Kidney epithelial cell (primary cell): ENCODE data around the gene KLHL40. TPM values are rescaled to one million over a fixed set of nuclear protein-coding genes. Genes with fewer than 3 reads are reported as not detected.

Source experiments
- DNase-seq: peaks from one replicate; pipeline ENCODE4 v3.0.0-alpha.2; 2010; ENCODE audit warnings: low read depth
- H3K27me3 ChIP-seq: 2 replicates; pipeline ENCODE4 v1.6.0; 2011; ENCODE audit warnings: low read length; ENCODE audit not compliant: control insufficient read depth, insufficient read depth
- H3K36me3 ChIP-seq: 2 replicates; pipeline ENCODE4 v1.5.1; 2011; ENCODE audit warnings: low read length; ENCODE audit not compliant: control insufficient read depth, insufficient read depth
- H3K4me3 ChIP-seq: 2 replicates; pipeline ENCODE4 v1.5.1; 2011; ENCODE audit warnings: low read depth, mild to moderate bottlenecking, control low read depth, low read length
- total RNA-seq: library from RNA; depleted of rRNA; stranded (reverse); fragments of >200 nt; gene quantifications from 2 replicates; pipeline ENCODE4 v1.2.3, GENCODE V29; 2015
- TF ChIP-seq, protein P1 (sequence below): IDR thresholded peaks from 2 replicates; pipeline ENCODE4 v1.5.1; 2011; ENCODE audit warnings: mild to moderate bottlenecking, moderate library complexity, low read length, control low read depth, inconsistent platforms; ENCODE audit not compliant: insufficient read depth, poor library complexity, severe bottlenecking

KLHL40 gene
- total RNA-seq, 1 donor from 2014 or later: not detected

DNA sequence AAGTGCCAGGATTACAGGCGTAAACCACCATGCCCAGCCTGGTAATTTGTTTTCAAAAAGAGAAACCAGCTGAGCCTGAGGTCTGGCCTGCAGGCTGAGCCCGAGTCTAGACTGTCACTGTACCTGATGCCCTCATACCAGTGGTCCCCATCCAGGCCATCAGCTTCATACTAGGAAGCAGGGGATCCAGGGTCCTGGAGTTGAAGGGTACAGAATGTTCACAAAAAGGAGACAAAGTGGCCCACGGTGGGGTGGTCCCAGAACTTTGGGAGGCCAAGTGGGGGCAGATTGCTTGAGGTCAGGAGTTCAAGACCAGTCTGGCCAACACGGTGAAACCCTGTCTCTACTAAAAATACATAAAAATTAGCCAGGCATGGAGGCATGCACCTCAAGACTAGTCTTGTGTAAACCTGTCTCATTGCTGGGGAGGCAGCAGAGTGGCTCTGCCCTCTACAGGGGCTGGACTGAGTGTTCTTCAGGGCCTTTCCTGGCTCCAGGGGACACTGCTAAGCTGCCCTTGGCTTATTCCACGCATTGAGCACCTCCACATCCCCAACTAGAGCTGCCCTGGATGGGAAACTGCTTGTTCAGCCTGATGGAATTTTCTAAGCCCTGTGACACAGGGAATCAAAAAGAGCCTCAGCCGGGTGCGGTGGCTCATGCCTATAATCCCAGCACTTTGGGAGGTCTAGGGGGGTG lies 25.1 kb downstream of the KLHL40 start:
- DNase-seq: no peak
- Histone ChIP-seq H3K27me3 (peaks cover 6% of the 10 kb centered on the region), H3K36me3 (no peaks in the 10 kb centered on the region), H3K4me3 (no peak overlapping the region)
- TF ChIP-seq, protein P1, sequence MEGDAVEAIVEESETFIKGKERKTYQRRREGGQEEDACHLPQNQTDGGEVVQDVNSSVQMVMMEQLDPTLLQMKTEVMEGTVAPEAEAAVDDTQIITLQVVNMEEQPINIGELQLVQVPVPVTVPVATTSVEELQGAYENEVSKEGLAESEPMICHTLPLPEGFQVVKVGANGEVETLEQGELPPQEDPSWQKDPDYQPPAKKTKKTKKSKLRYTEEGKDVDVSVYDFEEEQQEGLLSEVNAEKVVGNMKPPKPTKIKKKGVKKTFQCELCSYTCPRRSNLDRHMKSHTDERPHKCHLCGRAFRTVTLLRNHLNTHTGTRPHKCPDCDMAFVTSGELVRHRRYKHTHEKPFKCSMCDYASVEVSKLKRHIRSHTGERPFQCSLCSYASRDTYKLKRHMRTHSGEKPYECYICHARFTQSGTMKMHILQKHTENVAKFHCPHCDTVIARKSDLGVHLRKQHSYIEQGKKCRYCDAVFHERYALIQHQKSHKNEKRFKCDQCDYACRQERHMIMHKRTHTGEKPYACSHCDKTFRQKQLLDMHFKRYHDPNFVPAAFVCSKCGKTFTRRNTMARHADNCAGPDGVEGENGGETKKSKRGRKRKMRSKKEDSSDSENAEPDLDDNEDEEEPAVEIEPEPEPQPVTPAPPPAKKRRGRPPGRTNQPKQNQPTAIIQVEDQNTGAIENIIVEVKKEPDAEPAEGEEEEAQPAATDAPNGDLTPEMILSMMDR: no peak

- Histone ChIP-seq H3K27me3 (peaks cover 6% of the 10 kb centered on the region), H3K36me3 (no peaks in the 10 kb centered on the region), H3K4me3 (no peak overlapping the region)
- TF ChIP-seq, protein P1: no peak
- DNase-seq: no peak
These were observed 26.4 kb downstream of the KLHL40 start for GRCh38 chr3:42711491-42712343.

DNA sequence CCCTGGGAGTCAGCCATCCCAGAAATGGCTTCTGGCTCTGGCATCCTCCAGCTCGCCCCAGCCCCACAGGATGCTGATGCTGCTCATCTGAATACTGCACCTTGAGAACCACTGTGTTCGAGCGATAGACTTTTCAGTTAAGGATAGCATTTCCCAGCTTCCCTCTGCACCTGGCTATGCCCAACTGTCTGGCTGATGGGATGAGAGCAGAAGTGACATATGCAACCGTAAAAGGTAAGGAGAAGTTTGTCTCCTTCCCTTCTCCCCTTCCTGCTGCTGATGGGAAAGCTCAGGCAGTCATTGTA lies 27.0 kb downstream of the KLHL40 start:
- TF ChIP-seq, protein P1: no peak

DNA sequence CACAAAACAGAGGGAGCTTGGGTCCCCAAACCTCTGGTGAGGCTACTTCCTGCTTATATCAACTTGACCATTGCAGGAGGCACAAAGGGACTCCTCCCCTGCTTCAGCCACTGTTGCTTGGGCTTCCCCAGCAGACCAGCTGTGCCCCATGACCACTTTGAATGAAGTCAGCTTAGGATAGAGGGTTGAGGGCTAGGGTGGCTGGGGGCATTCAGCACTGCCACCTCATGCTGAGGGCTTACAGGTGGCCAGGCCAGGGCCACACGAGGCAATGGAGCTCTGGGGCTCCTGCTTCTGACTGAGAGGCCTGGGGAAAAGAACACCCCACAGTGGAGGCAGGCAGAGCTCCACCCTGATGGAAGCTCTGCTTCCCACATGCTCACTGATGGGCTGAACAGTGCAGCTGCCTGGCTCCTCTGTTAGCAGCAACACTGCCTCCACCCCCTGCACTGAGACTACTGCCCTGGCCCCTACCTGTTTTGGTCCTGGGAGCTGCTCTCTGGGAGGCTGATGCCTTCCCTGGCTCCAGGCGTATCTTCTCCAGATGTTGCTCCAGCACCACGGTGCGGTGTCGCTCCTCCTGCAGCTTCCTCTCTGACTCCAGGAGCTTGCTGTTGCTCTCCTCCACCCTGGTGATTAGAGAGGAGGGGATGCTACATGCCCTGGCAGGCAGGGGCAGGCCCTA lies 27.5 kb downstream of the KLHL40 start:
- TF ChIP-seq, protein P1: no peak
- H3K36me3 ChIP-seq: no peaks in the 10 kb centered on the region
- DNase-seq: no peak
- H3K4me3 ChIP-seq: no peak overlapping the region
- H3K27me3 ChIP-seq: peaks cover 4% of the 10 kb centered on the region

More for the DNA sequence above, 27.0 kb downstream of the KLHL40 start:
- H3K27me3 ChIP-seq: peaks cover 4% of the 10 kb centered on the region
- H3K36me3 ChIP-seq: no peaks in the 10 kb centered on the region
- H3K4me3 ChIP-seq: no peak overlapping the region
- DNase-seq: no peak

DNA sequence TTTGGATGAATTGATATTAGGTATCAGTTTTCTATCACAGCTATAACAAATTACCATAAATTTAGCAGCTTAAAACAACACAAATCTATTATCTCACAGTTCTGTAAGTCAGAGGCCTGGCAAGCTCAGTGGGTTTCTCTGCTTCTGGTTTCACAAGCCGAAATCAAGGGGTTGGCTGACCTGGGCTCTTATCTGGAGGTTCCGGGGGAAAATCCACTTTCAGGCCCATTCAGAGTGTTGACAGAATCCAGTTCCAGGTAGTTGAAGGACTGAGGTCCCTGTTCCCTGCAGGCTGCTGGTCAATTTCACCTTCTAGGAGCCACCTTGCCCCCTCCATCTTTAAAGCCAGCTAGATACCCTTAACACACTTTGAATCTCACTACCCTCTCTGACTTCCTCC lies 28.4 kb downstream of the KLHL40 start:
- Histone ChIP-seq H3K27me3 (peaks cover 4% of the 10 kb centered on the region), H3K4me3 (no peak overlapping the region), H3K36me3 (no peaks in the 10 kb centered on the region)
- no peak for DNase-seq
- TF ChIP-seq, protein P1: no peak
